K562 (cell line): ENCODE measurements around the gene FHL5. TPM values are rescaled to one million over a fixed set of nuclear protein-coding genes. Genes with fewer than 3 reads are reported as not detected.
"Not testable (repeated sequence)": the region's sequence is repeated elsewhere in the genome, so short reads cannot be mapped to it uniquely, and the experiment has no call there.

Experiments
- ATAC-seq: fragments of 200-7000 bp; cut with Tn5 transposase; 3 replicates; pipeline ENCODE4 v1.9.1; 2020; ENCODE audit warnings: moderate library complexity
- BruUV-seq: library from RNA; stranded (reverse); fragments of 400-500 nt; replicated peaks from 2 replicates; lab custom pipeline; 2021; lab: Mats Ljungman, UMichigan
- CTCF ChIA-PET: fragments of 300-600 bp; formaldehyde crosslinking; extraction: SDS; loops from one replicate; lab custom pipeline; 2021; ENCODE audit warnings: low intra/inter-chr PET ratio; lab: Yijun Ruan, JAX
- POLR2A ChIA-PET: fragments of 300-600, 350-650 bp; sonication (Branson Sonifier 250); formaldehyde crosslinking; extraction: SDS; loops from one replicate; lab custom pipeline; 2021; ENCODE audit warnings: antibody characterized with exemption, inconsistent platforms; lab: Yijun Ruan, JAX
- DNase-seq, 4 experiments: peaks; one replicate each; pipeline versions ENCODE4 v3.0.0 to v3.0.0-alpha.2; 2011 to 2018; ENCODE audit warnings: low spot score in 3 of 4, mixed read lengths in 3 of 4; ENCODE audit errors: extremely low read depth in 1 of 4
- FAIRE-seq: peaks from 2 replicates; lab custom pipeline; 2011; peaks lifted over from hg19 to GRCh38; lab: Jason Lieb, UNC
- H2AFZ ChIP-seq: 2 replicates; pipeline ENCODE4 v1.6.0; 2011; ENCODE audit warnings: low read depth, low read length, control low read depth, inconsistent platforms
- H3K27ac ChIP-seq: fragments of 200-600 bp; 3 replicates; pipeline ENCODE4 v1.8.0; 2011; ENCODE audit warnings: low read depth, mild to moderate bottlenecking, control low read depth, inconsistent platforms, low read length, moderate library complexity, mixed read lengths; ENCODE audit errors: extremely low read depth
- H3K27me3 ChIP-seq, 2 experiments: fragments of 300-600 bp in 1 of 2; 2 replicates in 1 of 2; 3 replicates in 1 of 2; pipeline versions ENCODE4 v1.6.0 to v1.8.0; 2011; ENCODE audit warnings: inconsistent platforms in 2 of 2, low read length in 2 of 2, mild to moderate bottlenecking in 1 of 2, mixed read lengths in 1 of 2, moderate library complexity in 1 of 2; ENCODE audit not compliant: control insufficient read depth in 2 of 2, insufficient read depth in 2 of 2
- H3K36me3 ChIP-seq: fragments of 300-600 bp; 3 replicates; pipeline ENCODE4 v1.8.0; 2011; ENCODE audit warnings: mild to moderate bottlenecking, low read length, inconsistent platforms; ENCODE audit not compliant: control insufficient read depth, insufficient read depth
- H3K4me1 ChIP-seq, 2 experiments: fragments of 200-600 bp in 1 of 2; replicated peaks in 1 of 2; 2 replicates in 1 of 2; 3 replicates in 1 of 2; pipeline versions ENCODE4 v1.5.1 to v1.8.0; 2011; ENCODE audit warnings: inconsistent platforms in 2 of 2, low read length in 2 of 2, mild to moderate bottlenecking in 1 of 2, mixed read lengths in 1 of 2, moderate library complexity in 1 of 2; ENCODE audit not compliant: control insufficient read depth in 2 of 2, insufficient read depth in 2 of 2
- H3K4me2 ChIP-seq: 2 replicates; pipeline ENCODE4 v1.6.1; 2011; ENCODE audit warnings: low read length, control low read depth, inconsistent platforms, mixed read lengths; ENCODE audit not compliant: insufficient read depth
- H3K4me3 ChIP-seq: fragments of 200-600 bp; sonication (generic), shearing (Covaris generic); 2 replicates; pipeline ENCODE4 v1.5.1; 2016; ENCODE audit warnings: control low read depth, inconsistent platforms
- H3K79me2 ChIP-seq: fragments of 200-600 bp; 3 replicates; pipeline ENCODE4 v1.8.0; 2011; ENCODE audit warnings: low read length, inconsistent platforms; ENCODE audit not compliant: control insufficient read depth, insufficient read depth
- H3K9ac ChIP-seq, 2 experiments: 2 replicates each; pipeline versions ENCODE4 v1.6.0 to v1.6.1; 2011; ENCODE audit warnings: low read depth in 2 of 2, low read length in 2 of 2, control low read depth in 1 of 2, inconsistent platforms in 1 of 2, mild to moderate bottlenecking in 1 of 2, mixed read lengths in 1 of 2; ENCODE audit not compliant: insufficient read depth in 1 of 2
- H3K9me1 ChIP-seq: one replicate; pipeline ENCODE4 v1.6.0; 2011; ENCODE audit warnings: inconsistent platforms, mild to moderate bottlenecking, low read length, moderate library complexity; ENCODE audit not compliant: control insufficient read depth, insufficient read depth
- H3K9me3 ChIP-seq: replicated peaks from 2 replicates; pipeline ENCODE4 v1.5.1; 2011; ENCODE audit warnings: low read depth, low read length, inconsistent platforms; ENCODE audit not compliant: control insufficient read depth, insufficient read depth
- H4K20me1 ChIP-seq: replicated peaks from 2 replicates; pipeline ENCODE4 v1.6.1; 2011; ENCODE audit warnings: low read length, inconsistent platforms, mixed read lengths; ENCODE audit not compliant: control insufficient read depth, insufficient read depth
- DPF2 ChIP-seq: fragments of 450-650 bp; IDR thresholded peaks from 2 replicates; pipeline ENCODE4 v1.6.1; 2016
- JUND ChIP-seq, 2 experiments: IDR thresholded peaks; 2 replicates in 1 of 2; 3 replicates in 1 of 2; pipeline ENCODE4 v1.6.1; 2011; ENCODE audit warnings: borderline replicate concordance in 2 of 2, low read depth in 2 of 2, low read length in 2 of 2, improper control_type of control experiment in 1 of 2, missing biosample characterization in 1 of 2, missing genetic modification characterization in 1 of 2, missing genetic modification reagents in 1 of 2
- KDM1A ChIP-seq, 2 experiments: fragments of 450-650 bp; IDR thresholded peaks; 2 replicates each; pipeline ENCODE4 v1.6.1; 2016; ENCODE audit warnings: mild to moderate bottlenecking in 2 of 2
- MITF ChIP-seq: IDR thresholded peaks from 2 replicates; pipeline ENCODE4 v1.6.1; 2014; ENCODE audit warnings: antibody characterized with exemption
- NCOR1 ChIP-seq: fragments of 450-650 bp; IDR thresholded peaks from 2 replicates; pipeline ENCODE4 v1.6.1; 2016; ENCODE audit warnings: mild to moderate bottlenecking, moderate library complexity
- SOX6 ChIP-seq: fragments of 450-650 bp; IDR thresholded peaks from 2 replicates; pipeline ENCODE4 v1.6.1; 2014; ENCODE audit warnings: mild to moderate bottlenecking
- THRA ChIP-seq: fragments of 450-650 bp; IDR thresholded peaks from 2 replicates; pipeline ENCODE4 v1.6.1; 2017; ENCODE audit warnings: mild to moderate bottlenecking, moderate library complexity
- YY1 ChIP-seq, 3 experiments: IDR thresholded peaks; 2 replicates each; pipeline ENCODE4 v1.6.1; 2011; ENCODE audit warnings: low read length in 2 of 3, mild to moderate bottlenecking in 2 of 3, moderate library complexity in 2 of 3, borderline replicate concordance in 1 of 3, control low read depth in 1 of 3, low read depth in 1 of 3; ENCODE audit not compliant: insufficient read depth in 3 of 3, insufficient replicate concordance in 2 of 3, control insufficient read depth in 1 of 3, insufficient read length in 1 of 3; ENCODE audit errors: extremely low read depth in 1 of 3
- WGBS: fragments of 100-300 bp; shearing (Covaris generic); methylation state at CpG from one replicate; pipeline ENCODE4 v1.1.6; 2016; ENCODE audit warnings: low coverage, mixed read lengths; ENCODE audit not compliant: insufficient coverage; ENCODE audit errors: missing lambda C conversion rate; 5-methylcytosine and 5-hydroxymethylcytosine counted together
- in situ Hi-C: fragments of 300-500 bp; cut with MboI; formaldehyde crosslinking; loops from 4 replicates; pipeline ENCODE4 v1.15.0; 2018; ENCODE audit warnings: inconsistent platforms, mixed read lengths
- intact Hi-C: fragments of 100-400 bp; cut with micrococcal nuclease; formaldehyde crosslinking; loops from 2 replicates; pipeline ENCODE4 v1.14.2; 2022
- polyA plus RNA-seq, 8 experiments: library from polyadenylated mRNA; depleted of rRNA in 4 of 8; stranded (reverse) in 5 of 8; unstranded in 3 of 8; fragments of >200 nt; fragmentation: Nextera tagmentation in 2 of 8; fragmentation: Illumina TruSeq in 1 of 8; extraction: Ambion mirVana in 2 of 8; extraction: Trizol in 1 of 8; gene quantifications; 2 replicates each; pipeline versions ENCODE4 v1.2.1 to v1.2.3, GENCODE V29; 2011 to 2014; ENCODE audit warnings: inconsistent platforms in 1 of 8, missing spikeins in 1 of 8
- total RNA-seq, 7 experiments: library from RNA; depleted of rRNA in 6 of 7; stranded (reverse); fragments of >200 nt in 6 of 7; fragmentation: Illumina TruSeq in 2 of 7; extraction: Trizol in 2 of 7; gene quantifications; 2 replicates each; pipeline versions ENCODE4 v1.2.1 to v1.2.3, GENCODE V29; 2011 to 2021; ENCODE audit warnings: low replicate concordance in 1 of 7

Gene FHL5
- total and polyA plus RNA-seq, 9 of the 15 experiments (the other 6 are each of a cell fraction or from before 2014, with no cell fraction given), result not detected

- TF ChIP-seq THRA, result no peak
- TF ChIP-seq DPF2, result peak; percentile 47; the same call in 1 of the 2 replicates
- peak; percentile 45; the same call in 1 of the 2 replicates for TF ChIP-seq JUND (IDR thresholded peaks at IDR 0.05; ENCODE audit: borderline replicate concordance, low read depth, low read length)
- no peak for TF ChIP-seq JUND (tag; IDR thresholded peaks at IDR 0.05; ENCODE audit: borderline replicate concordance, low read depth, low read length)
- peak; percentile 34; the same call in 1 of the 2 replicates for TF ChIP-seq SOX6
- TF ChIP-seq MITF, result no peak
- TF ChIP-seq NCOR1, result peak; percentile 43
- peak; percentile 77 to 83 for TF ChIP-seq KDM1A (IDR thresholded peaks at IDR 0.05)
Measured at GRCh38 chr6:96631248-96631647, 68.3 kb downstream of the FHL5 start (continued).

GRCh38 chr6:96637979-96638378, 75.1 kb downstream of the FHL5 start:
- H4K20me1 ChIP-seq, H3K27me3 ChIP-seq, POLR2A ChIA-PET, in situ Hi-C loops, H3K9me1 ChIP-seq, ATAC-seq, H3K27ac ChIP-seq, H3K36me3 ChIP-seq, H2AFZ ChIP-seq, H3K4me3 ChIP-seq, CTCF ChIA-PET, BruUV-seq, H3K4me2 ChIP-seq, H3K9ac ChIP-seq, H3K9me3 ChIP-seq, FAIRE-seq, H3K4me1 ChIP-seq, H3K79me2 ChIP-seq, intact Hi-C loops: not testable (repeated sequence)
- peak in 1 of 4 experiments; percentile 8 for DNase-seq
- peak in 1 of 3 experiments; percentile 40 for TF ChIP-seq YY1 (IDR thresholded peaks at IDR 0.05; ENCODE audit: borderline replicate concordance in 1 of 3, control insufficient read depth in 1 of 3, extremely low read depth in 1 of 3, insufficient read depth in 3 of 3, insufficient read length in 1 of 3, insufficient replicate concordance in 2 of 3, low read depth in 1 of 3, low read length in 2 of 3)
- 3% methylated on average over 9 of the region's 10 CpGs for WGBS
